Measurements from ENCODE around the gene CNKSR3.

CNKSR3 gene

GRCh38 chr6:154395878-154396277, 114.6 kb downstream of the CNKSR3 start:
- DNase-seq (ENCODE audit: low read depth), result no peak
- no peak for TF ChIP-seq CTCF (IDR thresholded peaks at IDR 0.05; ENCODE audit: low read length, missing control alignments)
- H3K4me3 ChIP-seq (replicated peaks; ENCODE audit: low read depth, low read length), result no peak overlapping the region

GRCh38 chr6:154395316-154395715, 115.2 kb downstream of the CNKSR3 start:
- H3K4me3 ChIP-seq (replicated peaks; ENCODE audit: low read depth, low read length), result no peak overlapping the region
- no peak for DNase-seq (ENCODE audit: low read depth)
- TF ChIP-seq CTCF (IDR thresholded peaks at IDR 0.05; ENCODE audit: low read length, missing control alignments), result no peak

- TF ChIP-seq CTCF (IDR thresholded peaks at IDR 0.05; ENCODE audit: low read length, missing control alignments), result no peak
- H3K4me3 ChIP-seq (replicated peaks; ENCODE audit: low read depth, low read length), result no peak overlapping the region
- no peak for DNase-seq (ENCODE audit: low read depth)
Measured at GRCh38 chr6:154394571-154394970, 115.9 kb downstream of the CNKSR3 start.

- H3K4me3 ChIP-seq (replicated peaks; ENCODE audit: low read depth, low read length), result no peak overlapping the region
- DNase-seq (ENCODE audit: low read depth), result no peak
- no peak for TF ChIP-seq CTCF (IDR thresholded peaks at IDR 0.05; ENCODE audit: low read length, missing control alignments)
Measured at GRCh38 chr6:154390034-154390433, 120.5 kb downstream of the CNKSR3 start.

- H3K4me3 ChIP-seq (replicated peaks; ENCODE audit: low read depth, low read length), result no peak overlapping the region
- DNase-seq (ENCODE audit: low read depth), result no peak
- no peak for TF ChIP-seq CTCF (IDR thresholded peaks at IDR 0.05; ENCODE audit: low read length, missing control alignments)
Measured at GRCh38 chr6:154388803-154389202, 121.7 kb downstream of the CNKSR3 start.

- no peak overlapping the region for H3K4me3 ChIP-seq (replicated peaks; ENCODE audit: low read depth, low read length)
- DNase-seq (ENCODE audit: low read depth), result peak; percentile 86
- no peak for TF ChIP-seq CTCF (IDR thresholded peaks at IDR 0.05; ENCODE audit: low read length, missing control alignments)
Measured at GRCh38 chr6:154386848-154387717, 123.4 kb downstream of the CNKSR3 start.

GRCh38 chr6:154384191-154384590, 126.3 kb downstream of the CNKSR3 start:
- H3K4me3 ChIP-seq (replicated peaks; ENCODE audit: low read depth, low read length), result no peak overlapping the region
- no peak for DNase-seq (ENCODE audit: low read depth)
- no peak for TF ChIP-seq CTCF (IDR thresholded peaks at IDR 0.05; ENCODE audit: low read length, missing control alignments)
